Measurements from ENCODE around the gene PAPOLA. TPM values are rescaled to one million over a fixed set of nuclear protein-coding genes. Genes with fewer than 3 reads are reported as not detected.

PAPOLA gene
- total RNA-seq, 4 donors from 2014 or later = 113 to 169 (median 133) TPM

- ATAC-seq (ENCODE audit: low FRiP score) (no peak), DNase-seq (ENCODE audit: low spot score) (no peak)
- no peak for TF ChIP-seq CTCF (IDR thresholded peaks at IDR 0.05)
Observed at GRCh38 chr14:96583569-96584041, 81.4 kb downstream of the PAPOLA start.

GRCh38 chr14:96584199-96584906 is 82.2 kb downstream of the PAPOLA start:
- no peak for TF ChIP-seq CTCF (IDR thresholded peaks at IDR 0.05)
- DNase-seq (ENCODE audit: low spot score) = no peak
- no peak for ATAC-seq (ENCODE audit: low FRiP score)

GRCh38 chr14:96584907-96585671 is 82.9 kb downstream of the PAPOLA start:
- no peak for ATAC-seq (ENCODE audit: low FRiP score)
- no peak for DNase-seq (ENCODE audit: low spot score)
- no peak for TF ChIP-seq CTCF (IDR thresholded peaks at IDR 0.05)

- ATAC-seq (ENCODE audit: low FRiP score) (no peak), DNase-seq (ENCODE audit: low spot score) (no peak)
- TF ChIP-seq CTCF (IDR thresholded peaks at IDR 0.05) = no peak
Observed at GRCh38 chr14:96585672-96586013, 83.5 kb downstream of the PAPOLA start.

GRCh38 chr14:96586056-96586455 is 83.9 kb downstream of the PAPOLA start:
- TF ChIP-seq CTCF (IDR thresholded peaks at IDR 0.05) = no peak
- no peak for ATAC-seq (ENCODE audit: low FRiP score)
- no peak for DNase-seq (ENCODE audit: low spot score)

- ATAC-seq (ENCODE audit: low FRiP score) = no peak
- no peak for TF ChIP-seq CTCF (IDR thresholded peaks at IDR 0.05)
- no peak for DNase-seq (ENCODE audit: low spot score)
Observed at GRCh38 chr14:96586921-96587822, 85.0 kb downstream of the PAPOLA start.
